SK-N-SH treated with all-trans-retinoic acid at 6 μM for 48 hours (cell line): ENCODE measurements around the gene KRTAP10-3.

ENCODE experiments used
- GLIS3 ChIP-seq: fragments of 250-450 bp; sonication (Bioruptor Pico); IDR thresholded peaks from 2 replicates; pipeline ENCODE4 v1.5.0; 2020; ENCODE audit warnings: mild to moderate bottlenecking, moderate library complexity
- OSR1 ChIP-seq: fragments of 250-450 bp; sonication (Bioruptor Pico); IDR thresholded peaks from 2 replicates; pipeline ENCODE4 v1.8.0; 2022; ENCODE audit warnings: moderate library complexity, mild to moderate bottlenecking, inconsistent platforms
- PPARA ChIP-seq: fragments of 250-450 bp; sonication (Bioruptor Pico); IDR thresholded peaks from 2 replicates; pipeline ENCODE4 v1.5.0; 2020; ENCODE audit warnings: mild to moderate bottlenecking, borderline replicate concordance
- RARB ChIP-seq: fragments of 250-450 bp; sonication (Bioruptor Pico); IDR thresholded peaks from 2 replicates; pipeline ENCODE4 v1.8.0; 2021; ENCODE audit warnings: mild to moderate bottlenecking, moderate library complexity
- TOX ChIP-seq: fragments of 250-450 bp; sonication (Bioruptor Pico); IDR thresholded peaks from 2 replicates; pipeline ENCODE4 v1.8.0; 2021; ENCODE audit warnings: mild to moderate bottlenecking, moderate library complexity, borderline replicate concordance
- ZNF565 ChIP-seq: fragments of 450-650 bp; formaldehyde crosslinking; conservative IDR thresholded peaks from 2 replicates; pipeline ENCODE4 v1.5.0; 2020; ENCODE audit warnings: low read depth, mild to moderate bottlenecking, moderate library complexity

GRCh38 chr21:44526096-44526997 lies 32.2 kb downstream of the KRTAP10-3 start:
- TF ChIP-seq RARB (no peak), TOX (CRISPR knock-in tag) (no peak), GLIS3 (CRISPR knock-in tag) (no peak), PPARA (no peak), OSR1 (no peak), ZNF565 (no peak)
